ENCODE data around the gene HLA-DQB1.

Gene HLA-DQB1

GRCh38 chr6:32623693-32624092, 42.8 kb downstream of the HLA-DQB1 start:
- DNase-seq: no peak

DNA sequence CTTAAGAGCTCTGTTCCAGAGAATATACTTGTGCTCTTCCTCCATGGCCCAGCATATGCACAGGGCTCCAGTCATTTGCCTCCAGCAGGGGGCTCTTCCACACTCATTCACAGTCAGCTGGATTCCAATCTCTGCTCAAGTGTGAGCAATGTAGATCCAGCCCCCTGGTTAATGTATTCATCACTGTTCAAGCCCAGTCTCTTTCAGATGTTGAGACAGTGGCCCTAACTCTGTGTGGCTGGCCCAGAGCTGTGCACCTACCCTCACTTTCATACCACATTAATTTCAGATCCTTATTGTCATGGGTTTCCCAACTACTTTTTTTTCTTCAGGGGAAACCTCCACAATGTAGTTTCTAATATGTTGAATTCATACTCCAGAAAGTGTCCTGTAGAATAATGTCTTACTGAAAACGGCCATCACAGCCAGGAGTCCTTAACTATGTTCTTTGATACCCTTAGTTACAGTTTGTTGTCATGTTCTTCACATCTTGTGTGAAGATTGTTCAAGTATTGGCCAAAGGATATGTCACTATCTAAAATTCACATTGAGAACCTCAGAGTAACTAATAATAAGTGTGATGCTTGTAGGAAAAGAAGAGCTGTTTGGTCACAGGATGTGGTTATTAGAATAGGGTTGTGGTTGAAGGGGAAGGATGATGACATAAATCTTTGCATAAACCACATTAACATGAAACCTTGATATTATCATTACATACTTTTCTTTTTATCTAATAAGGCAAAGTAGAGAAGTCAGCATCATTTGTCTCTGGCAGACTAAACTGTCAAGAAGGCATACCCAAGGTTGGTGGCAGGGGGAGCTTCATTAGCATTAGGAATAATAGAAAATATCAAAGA, 43.7 kb downstream of the HLA-DQB1 start:
- DNase-seq: no peak

DNA sequence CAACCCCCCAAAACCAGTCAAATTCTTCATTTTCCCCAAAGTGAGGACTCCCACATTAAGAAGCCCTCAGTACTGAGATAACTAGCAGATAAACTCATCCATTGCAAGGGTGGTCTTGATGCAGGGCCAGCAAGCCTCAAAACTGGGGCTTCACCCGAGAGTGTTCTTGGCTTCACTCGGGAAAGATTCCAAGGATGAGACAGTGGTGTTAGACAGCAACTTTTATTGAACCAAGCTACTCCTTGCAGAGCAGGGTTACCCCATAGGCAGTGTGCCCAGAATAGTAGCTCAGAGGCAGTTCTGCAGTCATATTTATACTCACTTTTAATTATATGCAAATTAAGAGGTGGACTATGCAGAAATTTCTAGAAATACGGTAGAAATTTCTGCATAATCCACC, 45.1 kb downstream of the HLA-DQB1 start:
- no peak for DNase-seq

DNA sequence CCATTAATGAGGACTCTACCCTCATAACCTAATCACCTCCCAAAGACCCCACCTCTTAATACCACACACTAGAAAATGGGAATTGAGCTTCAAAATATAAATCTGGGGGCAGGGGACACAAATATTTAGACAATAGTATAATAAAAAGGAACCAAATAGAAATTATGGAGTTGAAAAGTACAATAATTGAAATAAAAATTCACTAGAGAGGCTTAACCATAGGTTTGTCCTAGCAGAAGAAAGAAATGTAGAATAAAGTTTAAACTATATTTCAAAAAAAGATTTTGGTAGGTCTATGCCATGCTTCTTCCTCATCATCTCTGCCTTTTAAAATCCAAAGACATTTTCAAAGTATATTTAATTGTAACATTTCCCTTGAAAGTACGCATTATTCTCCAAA, 48.7 kb downstream of the HLA-DQB1 start:
- DNase-seq: no peak

GRCh38 chr6:32615885-32616532, 50.4 kb downstream of the HLA-DQB1 start:
- no peak for DNase-seq

- DNase-seq: no peak
These were observed 51.9 kb downstream of the HLA-DQB1 start for GRCh38 chr6:32614366-32615081.

DNA sequence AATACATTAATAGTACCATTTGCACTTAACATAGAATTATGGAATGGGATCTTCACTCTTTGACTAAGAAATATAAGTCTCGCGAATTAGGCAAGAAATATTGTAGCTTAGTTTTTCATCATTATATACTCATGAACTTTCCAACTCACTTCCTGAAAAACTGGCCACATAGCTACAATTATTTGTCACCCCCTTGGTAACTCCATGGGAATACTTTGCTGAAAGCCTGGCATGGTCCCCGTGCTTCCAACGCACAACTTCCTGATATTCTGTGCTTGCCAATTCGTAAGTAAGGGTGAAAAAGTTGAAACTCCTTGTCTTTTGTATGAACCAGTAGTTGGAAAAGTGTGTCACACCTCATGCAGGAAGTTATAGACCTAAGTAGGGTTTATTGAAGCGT, 53.0 kb downstream of the HLA-DQB1 start:
- no peak for DNase-seq

DNA sequence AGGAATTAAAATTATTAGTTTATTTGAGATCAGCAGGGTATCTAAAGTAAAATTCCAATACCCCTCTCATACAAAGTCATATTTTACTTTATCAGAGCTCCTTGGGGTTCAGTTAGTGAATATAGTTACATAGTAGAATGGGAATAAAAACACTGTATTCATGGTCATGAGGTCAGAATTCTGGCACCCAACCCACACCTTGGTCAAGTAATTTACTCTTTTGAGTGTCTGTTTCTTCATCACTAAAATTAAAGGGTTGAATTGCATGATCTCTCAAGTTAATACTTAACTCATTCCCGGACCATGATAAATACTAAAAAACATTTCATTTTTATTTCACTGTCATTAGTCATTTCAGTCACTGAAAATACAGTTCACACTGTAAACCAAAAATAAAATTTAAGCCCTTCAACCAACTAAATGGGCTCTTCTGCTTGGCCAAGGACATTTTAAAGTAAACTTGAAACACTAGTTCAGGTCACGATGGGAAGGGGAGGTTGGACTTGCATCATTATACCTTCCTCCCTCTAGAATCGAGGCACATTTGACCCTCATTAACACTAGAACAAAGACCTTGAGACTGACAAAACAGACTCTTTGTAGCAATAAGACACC, 55.7 kb downstream of the HLA-DQB1 start:
- DNase-seq: no peak

DNA sequence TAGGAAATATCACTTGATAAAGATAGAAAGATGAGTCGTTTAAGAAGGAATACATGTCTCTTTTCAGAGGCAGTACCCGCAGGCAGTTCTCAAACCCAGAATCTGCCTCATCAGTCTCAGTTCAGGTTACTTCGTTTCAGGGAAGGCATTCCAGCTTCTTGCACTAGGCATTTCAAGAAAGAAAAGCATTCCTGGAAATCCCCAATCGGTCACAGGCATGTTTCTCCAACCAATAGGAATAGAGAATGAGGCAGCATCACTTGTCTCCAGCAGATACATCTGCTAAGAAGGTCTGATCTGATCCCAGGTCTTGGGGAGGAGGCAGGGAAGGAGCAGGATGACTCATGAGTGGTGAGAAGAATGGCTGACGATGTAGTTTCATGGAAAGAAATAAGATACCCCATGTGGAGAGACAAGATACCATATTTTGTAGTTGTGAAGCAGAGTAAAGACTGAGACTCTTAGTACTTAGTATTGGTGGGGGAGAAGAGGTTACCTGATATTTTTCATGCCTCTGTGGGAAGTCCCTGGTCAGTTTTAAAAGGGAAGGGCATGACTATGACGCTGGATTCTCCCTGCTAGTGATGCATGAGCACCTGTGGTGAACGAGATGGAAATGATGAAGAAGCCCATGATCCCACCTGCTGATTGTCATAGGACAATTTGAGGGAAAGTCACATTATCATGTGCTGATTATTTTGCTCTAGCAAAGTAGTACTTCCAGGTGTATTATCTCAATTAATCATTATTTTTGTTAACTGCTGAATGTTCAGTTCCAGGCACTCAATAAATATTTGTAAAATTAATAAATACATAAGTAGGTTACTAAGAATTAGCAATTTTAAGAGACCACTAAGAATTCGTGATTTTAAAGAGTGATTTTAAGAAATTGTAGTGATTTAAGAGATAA, 56.5 kb downstream of the HLA-DQB1 start:
- peak; percentile 0 for DNase-seq
